GM12878 (cell line): ENCODE measurements around the gene DNMT3A.

Source experiments
- MYC ChIP-seq: IDR thresholded peaks from 2 replicates; pipeline ENCODE4 v1.6.1; 2011; ENCODE audit warnings: mild to moderate bottlenecking, low read length, moderate library complexity, inconsistent platforms; ENCODE audit not compliant: insufficient read depth, insufficient replicate concordance, insufficient read length, severe bottlenecking
- POU2F2 ChIP-seq: IDR thresholded peaks from 3 replicates; pipeline ENCODE4 v1.6.1; 2011; ENCODE audit warnings: low read depth, mild to moderate bottlenecking, low read length, borderline replicate concordance
- TF ChIP-seq, protein P1 (sequence below), 3 experiments: IDR thresholded peaks in 2 of 3; conservative IDR thresholded peaks in 1 of 3; 2 replicates each; pipeline ENCODE4 v1.5.1; 2011; ENCODE audit warnings: low read depth in 3 of 3, low read length in 3 of 3, mild to moderate bottlenecking in 3 of 3, control low read depth in 2 of 3, moderate library complexity in 2 of 3, inconsistent platforms in 1 of 3, mixed read lengths in 1 of 3; ENCODE audit not compliant: control insufficient read depth in 2 of 3, insufficient read depth in 1 of 3; ENCODE audit errors: extremely low read depth in 1 of 3

DNA sequence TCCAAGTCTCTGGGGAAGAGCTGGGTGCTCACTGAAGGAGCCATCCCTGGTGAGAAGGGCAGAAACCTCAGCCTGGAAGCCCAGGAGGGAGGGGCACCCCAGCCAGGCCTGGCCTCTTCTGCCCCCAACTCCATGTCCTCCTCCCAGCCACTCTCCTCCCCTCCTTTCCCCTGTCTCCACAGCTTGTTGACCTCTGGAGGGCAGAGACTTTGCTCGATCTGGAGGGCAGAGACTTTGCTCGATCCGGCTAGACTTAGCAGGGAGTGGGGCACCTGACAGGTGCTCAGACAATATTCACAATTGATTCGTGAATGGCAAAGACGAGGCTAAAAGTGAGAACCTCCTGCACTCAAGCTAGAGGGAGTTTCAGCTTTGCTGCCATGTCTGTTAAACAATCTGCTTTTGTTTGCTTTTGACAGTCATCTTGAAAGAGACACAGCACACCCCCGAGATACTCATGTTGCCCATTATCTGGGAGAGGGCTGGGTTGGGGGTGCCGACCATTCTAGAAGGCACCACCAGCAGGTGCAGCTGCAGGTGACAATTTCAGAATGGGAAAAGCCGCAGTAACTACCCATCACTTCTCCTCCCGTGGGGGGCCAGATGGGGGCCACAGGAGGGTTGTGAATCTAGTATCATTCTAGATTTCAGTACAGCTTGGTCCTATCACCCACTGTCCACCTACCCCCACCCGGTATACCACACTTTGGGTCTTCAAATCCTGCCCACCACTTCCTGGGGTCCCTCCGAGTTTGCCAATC, 54.8 kb downstream of the DNMT3A start:
- TF ChIP-seq, protein P1, sequence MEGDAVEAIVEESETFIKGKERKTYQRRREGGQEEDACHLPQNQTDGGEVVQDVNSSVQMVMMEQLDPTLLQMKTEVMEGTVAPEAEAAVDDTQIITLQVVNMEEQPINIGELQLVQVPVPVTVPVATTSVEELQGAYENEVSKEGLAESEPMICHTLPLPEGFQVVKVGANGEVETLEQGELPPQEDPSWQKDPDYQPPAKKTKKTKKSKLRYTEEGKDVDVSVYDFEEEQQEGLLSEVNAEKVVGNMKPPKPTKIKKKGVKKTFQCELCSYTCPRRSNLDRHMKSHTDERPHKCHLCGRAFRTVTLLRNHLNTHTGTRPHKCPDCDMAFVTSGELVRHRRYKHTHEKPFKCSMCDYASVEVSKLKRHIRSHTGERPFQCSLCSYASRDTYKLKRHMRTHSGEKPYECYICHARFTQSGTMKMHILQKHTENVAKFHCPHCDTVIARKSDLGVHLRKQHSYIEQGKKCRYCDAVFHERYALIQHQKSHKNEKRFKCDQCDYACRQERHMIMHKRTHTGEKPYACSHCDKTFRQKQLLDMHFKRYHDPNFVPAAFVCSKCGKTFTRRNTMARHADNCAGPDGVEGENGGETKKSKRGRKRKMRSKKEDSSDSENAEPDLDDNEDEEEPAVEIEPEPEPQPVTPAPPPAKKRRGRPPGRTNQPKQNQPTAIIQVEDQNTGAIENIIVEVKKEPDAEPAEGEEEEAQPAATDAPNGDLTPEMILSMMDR (IDR thresholded peaks at IDR 0.05 in 2 of 3, conservative IDR thresholded peaks at IDR 0.05 in 1 of 3; ENCODE audit: control insufficient read depth in 2 of 3, extremely low read depth in 1 of 3, insufficient read depth in 1 of 3, low read depth in 3 of 3, low read length in 3 of 3), result no peak
- TF ChIP-seq MYC, result no peak
- TF ChIP-seq POU2F2, result no peak
